GM12801 (cell line): ENCODE data around the gene CAMTA2.

Experiments used
- CTCF ChIP-seq: IDR thresholded peaks from one replicate; pipeline ENCODE4 v1.5.1; 2011; ENCODE audit warnings: control low read depth; ENCODE audit not compliant: insufficient read length; ENCODE audit errors: extremely low read depth

CAMTA2 gene

DNA sequence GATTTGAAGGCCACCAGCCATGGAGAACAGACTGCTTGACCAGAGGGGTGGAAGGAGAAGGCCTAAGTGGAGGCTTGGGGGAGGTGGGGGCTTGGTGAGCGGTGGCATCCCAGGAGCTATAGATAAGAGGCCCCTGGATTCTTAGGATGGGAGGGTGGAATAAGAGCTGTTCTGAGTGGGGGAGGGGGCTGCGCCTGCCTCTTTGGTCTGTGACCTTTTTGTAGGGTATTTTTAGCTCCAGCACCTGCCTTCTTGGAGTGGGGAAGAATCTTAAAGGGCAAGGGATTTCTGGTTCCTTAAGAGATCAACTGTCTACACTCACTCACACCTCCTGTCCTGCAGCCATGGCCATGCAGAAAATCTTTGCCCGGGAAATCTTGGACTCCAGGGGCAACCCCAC is 36.0 kb downstream of the CAMTA2 start:
- TF ChIP-seq CTCF, result no peak

GRCh38 chr17:4950746-4951204 is 36.7 kb downstream of the CAMTA2 start, which contains the start of gene ENO3:
Gene ENO3 (plus strand): TSS chr17:4951119. CDS start chr17:4951830, 711 bp downstream.
- TF ChIP-seq CTCF, result no peak

DNA sequence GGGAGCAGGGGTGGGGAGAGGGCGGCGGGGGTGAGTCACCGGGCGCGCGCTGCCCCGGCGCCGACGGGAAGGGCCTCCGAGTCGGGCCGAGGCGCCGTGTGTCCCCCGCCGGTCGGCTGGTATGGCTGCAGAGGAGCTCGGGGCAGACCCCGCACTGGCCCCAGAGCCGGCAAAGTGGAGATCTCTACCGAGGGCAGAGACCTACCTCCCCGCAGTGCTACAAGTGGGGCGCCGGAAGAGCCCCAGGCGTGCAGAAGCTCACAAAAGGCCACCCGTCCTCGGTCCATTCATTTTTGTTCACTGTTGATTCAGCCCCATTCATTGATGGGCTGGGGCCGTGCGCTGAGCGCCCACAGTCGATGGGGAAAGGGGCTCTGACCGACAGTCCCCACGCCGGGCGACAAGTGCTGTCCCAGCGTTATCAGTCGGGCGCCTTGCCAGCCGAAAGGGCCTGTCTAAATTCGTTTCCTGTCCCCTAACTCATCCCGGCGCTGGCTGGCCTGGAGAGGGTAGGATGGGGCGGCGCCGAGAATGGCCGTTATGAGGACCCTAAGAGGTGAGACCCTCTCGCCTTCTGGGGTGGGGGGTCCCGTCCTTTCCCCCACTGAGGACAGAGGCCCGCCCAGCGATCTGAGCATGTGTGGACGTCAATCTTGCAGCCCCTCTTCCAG is 37.3 kb downstream of the CAMTA2 start:
- no peak for TF ChIP-seq CTCF

GRCh38 chr17:4949321-4950074 is 38.0 kb downstream of the CAMTA2 start:
- no peak for TF ChIP-seq CTCF

DNA sequence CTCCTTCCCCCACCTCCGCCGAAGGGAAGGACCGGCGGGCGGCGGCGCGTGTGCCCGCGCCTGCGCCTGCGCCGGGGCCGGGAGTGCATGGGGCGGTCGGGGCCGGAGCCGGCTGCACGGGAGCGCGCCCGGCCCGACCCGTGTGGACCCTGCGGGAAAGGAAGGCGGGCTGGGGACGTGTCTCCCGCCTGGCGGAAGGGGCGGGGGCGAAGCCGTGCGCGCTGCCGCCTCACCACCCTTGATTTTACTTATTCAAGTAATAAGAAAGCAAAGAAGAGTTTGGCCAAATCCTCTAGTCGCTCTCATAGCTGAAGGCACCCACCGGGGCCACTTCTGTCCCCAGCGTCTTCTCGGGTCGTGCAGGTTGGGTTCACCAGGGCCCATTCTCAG is 38.5 kb downstream of the CAMTA2 start:
- no peak for TF ChIP-seq CTCF

- TF ChIP-seq CTCF, result no peak
Observed at GRCh38 chr17:4948166-4948930, 39.1 kb downstream of the CAMTA2 start, which contains the start of gene PFN1. Gene PFN1 (minus strand): TSS chr17:4948530. CDS start chr17:4948394, 136 bp downstream.
